A673 (cell line): ENCODE results near the gene ZBTB37. TPM values are rescaled to one million over a fixed set of nuclear protein-coding genes. Genes with fewer than 3 reads are reported as not detected.

ENCODE experiments used
- BruUV-seq: library from RNA; stranded (reverse); fragments of 400-500 nt; replicated peaks from 2 replicates; lab custom pipeline; 2021; lab: Mats Ljungman, UMichigan
- CTCF ChIA-PET: fragments of 300-600 bp; sonication (Branson Sonifier 250); formaldehyde crosslinking; loops from one replicate; lab custom pipeline; 2022; ENCODE audit warnings: antibody characterized with exemption; lab: Charles Lee
- POLR2A ChIA-PET: fragments of 300-600 bp; sonication (Branson Sonifier 250); formaldehyde crosslinking; loops from one replicate; lab custom pipeline; 2022; ENCODE audit warnings: antibody characterized with exemption; ENCODE audit not compliant: low non-redundant PET; lab: Charles Lee
- DNase-seq: peaks from one replicate; pipeline ENCODE4 v3.0.0-alpha.2; 2015; ENCODE audit warnings: low spot score
- H3K27ac ChIP-seq: fragments of 200-600 bp; sonication (generic); 2 replicates; pipeline ENCODE4 v1.5.1; 2016; ENCODE audit warnings: mixed run types, low read depth, mild to moderate bottlenecking, mixed read lengths, antibody characterized with exemption, low read length; ENCODE audit not compliant: poor library complexity, severe bottlenecking
- H3K27me3 ChIP-seq: fragments of 200-600 bp; sonication (generic); replicated peaks from 2 replicates; pipeline ENCODE4 v1.6.1; 2017; ENCODE audit warnings: mixed run types, low read depth, mild to moderate bottlenecking, mixed read lengths, antibody characterized with exemption, low read length; ENCODE audit not compliant: insufficient read depth, poor library complexity
- H3K36me3 ChIP-seq: fragments of 200-600 bp; sonication (generic); 2 replicates; pipeline ENCODE4 v1.6.1; 2016; ENCODE audit warnings: mixed run types, mild to moderate bottlenecking, mixed read lengths, antibody characterized with exemption, low read length; ENCODE audit not compliant: insufficient read depth, poor library complexity, severe bottlenecking
- H3K4me1 ChIP-seq: fragments of 200-600 bp; sonication (generic); 2 replicates; pipeline ENCODE4 v1.6.1; 2017; ENCODE audit warnings: mixed run types, mild to moderate bottlenecking, mixed read lengths, antibody characterized with exemption, low read length; ENCODE audit not compliant: insufficient read depth, poor library complexity, severe bottlenecking
- H3K4me3 ChIP-seq: fragments of 200-600 bp; sonication (generic); 2 replicates; pipeline ENCODE4 v1.5.1; 2016; ENCODE audit warnings: low read depth, mixed run types, mild to moderate bottlenecking, mixed read lengths, low read length; ENCODE audit not compliant: poor library complexity, severe bottlenecking
- H3K9me3 ChIP-seq: fragments of 200-600 bp; sonication (generic); 2 replicates; pipeline ENCODE4 v1.6.1; 2016; ENCODE audit warnings: mixed run types, low read depth, mild to moderate bottlenecking, mixed read lengths, antibody characterized with exemption, low read length; ENCODE audit not compliant: poor library complexity, severe bottlenecking
- EZH2 ChIP-seq: fragments of 200-600 bp; sonication (generic); IDR thresholded peaks from 2 replicates; pipeline ENCODE4 v1.6.1; 2017; ENCODE audit warnings: borderline replicate concordance, low read depth, mild to moderate bottlenecking, mixed read lengths, antibody characterized with exemption, low read length; ENCODE audit not compliant: poor library complexity, severe bottlenecking
- intact Hi-C: fragments of 100-400 bp; cut with micrococcal nuclease; formaldehyde crosslinking; loops from one replicate; pipeline ENCODE4 v1.10.0; 2022; ENCODE audit not compliant: unreplicated experiment
- total RNA-seq: library from RNA; stranded (reverse); gene quantifications from 2 replicates; pipeline ENCODE4 v1.2.3, GENCODE V29; 2021
- TF ChIP-seq, protein P1 (sequence below): fragments of 300-800, 200-600 bp; sonication (generic); conservative IDR thresholded peaks from 2 replicates; pipeline ENCODE4 v1.5.1; 2017; ENCODE audit warnings: low read depth, mild to moderate bottlenecking, antibody characterized with exemption, low read length, moderate library complexity, mixed read lengths

ZBTB37 gene
- total RNA-seq, 1 experiment from 2014 or later = 17.2 TPM

DNA sequence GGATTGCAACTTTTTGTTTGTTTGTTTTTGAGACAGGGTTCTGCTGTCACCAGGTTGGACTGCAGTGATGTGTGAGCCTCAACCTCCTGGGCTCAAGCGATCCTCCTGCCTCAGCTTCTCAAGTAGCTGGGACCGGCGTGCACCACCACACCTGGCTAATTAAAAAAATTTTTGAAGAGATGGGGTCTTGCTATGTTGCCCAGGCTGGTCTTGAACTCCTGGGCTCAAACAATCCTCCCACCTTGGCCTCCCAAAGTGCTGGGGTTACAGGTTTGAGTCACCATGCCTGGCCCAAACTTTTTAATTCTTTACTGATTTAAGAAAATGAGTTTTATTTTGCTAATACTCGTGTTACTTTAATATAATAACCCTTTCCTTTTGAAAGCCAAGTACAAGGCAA, 80.4 kb downstream of the ZBTB37 start:
- H3K36me3 ChIP-seq = peaks cover 63% of the 10 kb centered on the region
- H3K9me3 ChIP-seq = no peaks in the 10 kb centered on the region
- BruUV-seq = no TSS peak
- intact Hi-C loops = no loop called here
- no peaks in the 10 kb centered on the region for H3K4me1 ChIP-seq
- TF ChIP-seq, protein P1, sequence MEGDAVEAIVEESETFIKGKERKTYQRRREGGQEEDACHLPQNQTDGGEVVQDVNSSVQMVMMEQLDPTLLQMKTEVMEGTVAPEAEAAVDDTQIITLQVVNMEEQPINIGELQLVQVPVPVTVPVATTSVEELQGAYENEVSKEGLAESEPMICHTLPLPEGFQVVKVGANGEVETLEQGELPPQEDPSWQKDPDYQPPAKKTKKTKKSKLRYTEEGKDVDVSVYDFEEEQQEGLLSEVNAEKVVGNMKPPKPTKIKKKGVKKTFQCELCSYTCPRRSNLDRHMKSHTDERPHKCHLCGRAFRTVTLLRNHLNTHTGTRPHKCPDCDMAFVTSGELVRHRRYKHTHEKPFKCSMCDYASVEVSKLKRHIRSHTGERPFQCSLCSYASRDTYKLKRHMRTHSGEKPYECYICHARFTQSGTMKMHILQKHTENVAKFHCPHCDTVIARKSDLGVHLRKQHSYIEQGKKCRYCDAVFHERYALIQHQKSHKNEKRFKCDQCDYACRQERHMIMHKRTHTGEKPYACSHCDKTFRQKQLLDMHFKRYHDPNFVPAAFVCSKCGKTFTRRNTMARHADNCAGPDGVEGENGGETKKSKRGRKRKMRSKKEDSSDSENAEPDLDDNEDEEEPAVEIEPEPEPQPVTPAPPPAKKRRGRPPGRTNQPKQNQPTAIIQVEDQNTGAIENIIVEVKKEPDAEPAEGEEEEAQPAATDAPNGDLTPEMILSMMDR = no peak
- TF ChIP-seq EZH2 = no peak
- H3K4me3 ChIP-seq = no peak overlapping the region
- CTCF ChIA-PET = no interaction called here
- no peaks in the 10 kb centered on the region for H3K27me3 ChIP-seq
- POLR2A ChIA-PET = no interaction called here
- no peak for DNase-seq
- H3K27ac ChIP-seq = no peak overlapping the region

Other genes starting within 250 kb of the ZBTB37 start
- gene TEX50, start 233.0 kb upstream of the ZBTB37 start, total RNA-seq = not detected in 2 replicates
- gene ANKRD45, start 198.5 kb upstream of the ZBTB37 start, total RNA-seq = 0.73 and 0.98 TPM in 2 replicates
- 17.7 and 18.4 TPM in 2 replicates for gene KLHL20, start 153.4 kb upstream of the ZBTB37 start, total RNA-seq
- gene DARS2, start 43.7 kb upstream of the ZBTB37 start, total RNA-seq = 41.6 and 43.4 TPM in 2 replicates
- gene CENPL, start 43.5 kb upstream of the ZBTB37 start, total RNA-seq = 34.3 and 35.7 TPM in 2 replicates
- 479 and 503 TPM in 2 replicates for gene GAS5, start 391 bp upstream of the ZBTB37 start, total RNA-seq
- gene SERPINC1, start 48.9 kb downstream of the ZBTB37 start, total RNA-seq = not detected in 2 replicates
- gene RC3H1, start 154.0 kb downstream of the ZBTB37 start, total RNA-seq = 27.2 and 28.0 TPM in 2 replicates